Gastrocnemius medialis (tissue), 4 donors: ENCODE results near the gene ELMO2. TPM values are rescaled to one million over a fixed set of nuclear protein-coding genes. Genes with fewer than 3 reads are reported as not detected.
A peak's percentile ranks its signal among the peaks of the same experiment; 100 is the strongest.

Experiments
- ATAC-seq, 2 donors: fragments of 150-250 bp; one replicate each; pipeline ENCODE4 v1.9.1; 2016
- DNase-seq, 2 donors: peaks; one replicate each; pipeline ENCODE4 v3.0.0-alpha.2; 2019
- H3K27ac ChIP-seq, 4 donors: fragments of 200-600 bp; sonication (generic); 1 replicate in 1 of 4; 2 replicates in 3 of 4; pipeline ENCODE4 v1.5.1; 2016 to 2018; ENCODE audit warnings: mild to moderate bottlenecking in 2 of 4, moderate library complexity in 1 of 4
- H3K27me3 ChIP-seq, 3 donors: fragments of 200-600 bp; sonication (generic) in 2 of 3; 1 replicate in 1 of 3; 2 replicates in 2 of 3; pipeline versions ENCODE4 v1.5.1 to v1.6.0; 2016 to 2019; ENCODE audit warnings: mild to moderate bottlenecking in 1 of 3, moderate library complexity in 1 of 3
- H3K36me3 ChIP-seq, 2 donors: fragments of 200-600 bp; sonication (generic) in 1 of 2; one replicate each; pipeline ENCODE4 v1.5.1; 2017 to 2018
- H3K4me1 ChIP-seq, 2 donors: fragments of 200-600 bp; sonication (generic) in 1 of 2; one replicate each; pipeline ENCODE4 v1.5.1; 2016 to 2017; ENCODE audit warnings: mild to moderate bottlenecking in 2 of 2
- H3K4me3 ChIP-seq, 4 donors: fragments of 200-600 bp; sonication (generic) in 3 of 4; 1 replicate in 1 of 4; 2 replicates in 3 of 4; pipeline ENCODE4 v1.5.1; 2016 to 2019; ENCODE audit warnings: mild to moderate bottlenecking in 2 of 4
- H3K9me3 ChIP-seq, 3 donors: fragments of 200-600 bp; sonication (generic) in 2 of 3; 1 replicate in 1 of 3; 2 replicates in 2 of 3; pipeline ENCODE4 v1.5.1; 2016 to 2019
- CTCF ChIP-seq, 5 experiments: fragments of 450-650 bp in 3 of 5; fragments of 200-600 bp in 2 of 5; sonication (generic) in 2 of 5; IDR thresholded peaks in 4 of 5; conservative IDR thresholded peaks in 1 of 5; 1 replicate in 4 of 5; 2 replicates in 1 of 5; pipeline ENCODE4 v1.5.1; 2016 to 2019; ENCODE audit warnings: antibody characterized with exemption in 5 of 5, mild to moderate bottlenecking in 3 of 5, moderate library complexity in 3 of 5
- POLR2A ChIP-seq, 2 donors: fragments of 450-650 bp; IDR thresholded peaks; one replicate each; pipeline ENCODE4 v1.6.1; 2017; ENCODE audit warnings: antibody characterized with exemption in 2 of 2, mild to moderate bottlenecking in 2 of 2, moderate library complexity in 2 of 2
- in situ Hi-C, 4 donors: fragments of 200-750 bp; cut with MboI; loops; one replicate each; pipeline versions ENCODE4 v1.15.0 to v1.8.0; 2017; ENCODE audit warnings: low sequenced_read_pairs in 4 of 4
- intact Hi-C: fragments of 100-400 bp; cut with DNase I; formaldehyde crosslinking; loops from one replicate; pipeline ENCODE4 v1.15.1; 2023; ENCODE audit warnings: low total_unique reads
- total RNA-seq, 4 donors: library from RNA; depleted of rRNA; stranded (reverse); fragments of >200 nt; gene quantifications; one replicate each; pipeline versions ENCODE4 v1.1.0 to v1.2.3, GENCODE V29; 2016

ELMO2 gene
- total RNA-seq, 4 donors from 2014 or later, result 47.6 to 67.5 (median 53.6) TPM

GRCh38 chr20:46396052-46396740 lies 10.2 kb downstream of the ELMO2 start:
- intact Hi-C loops (no loop called here), in situ Hi-C loops (no loop called here)
- Histone ChIP-seq H3K4me3 (no peak overlapping the region), H3K4me1 (peaks cover 26 to 27% of the 10 kb centered on the region in 2 donors), H3K36me3 (peaks cover 0 to 60% of the 10 kb centered on the region in 2 donors), H3K27me3 (no peaks in the 10 kb centered on the region), H3K27ac (no peak overlapping the region), H3K9me3 (no peaks in the 10 kb centered on the region)
- TF ChIP-seq POLR2A (IDR thresholded peaks at IDR 0.05) (no peak), CTCF (IDR thresholded peaks at IDR 0.05 in 4 of 5, conservative IDR thresholded peaks at IDR 0.05 in 1 of 5) (no peak)
- DNase-seq (no peak), ATAC-seq (no peak)

- no peaks in the 10 kb centered on the region for H3K9me3 ChIP-seq
- TF ChIP-seq CTCF (IDR thresholded peaks at IDR 0.05 in 4 of 5, conservative IDR thresholded peaks at IDR 0.05 in 1 of 5), result no peak
- TF ChIP-seq POLR2A (IDR thresholded peaks at IDR 0.05), result no peak
- no peak overlapping the region for H3K27ac ChIP-seq
- peaks cover 0 to 71% of the 10 kb centered on the region in 2 donors for H3K36me3 ChIP-seq
- in situ Hi-C loops, result no loop called here
- intact Hi-C loops, result no loop called here
- no peak for ATAC-seq
- peaks cover 15 to 16% of the 10 kb centered on the region in 2 donors for H3K4me1 ChIP-seq
- DNase-seq, result no peak
- no peaks in the 10 kb centered on the region for H3K27me3 ChIP-seq
- H3K4me3 ChIP-seq, result no peak overlapping the region
Measured at GRCh38 chr20:46394872-46395760, 11.3 kb downstream of the ELMO2 start.

GRCh38 chr20:46393967-46394366 lies 12.4 kb downstream of the ELMO2 start:
- Histone ChIP-seq H3K27ac (no peak overlapping the region), H3K36me3 (peaks cover 0 to 81% of the 10 kb centered on the region in 2 donors), H3K9me3 (no peaks in the 10 kb centered on the region), H3K4me1 (peaks cover 4 to 5% of the 10 kb centered on the region in 2 donors), H3K4me3 (no peak overlapping the region), H3K27me3 (no peaks in the 10 kb centered on the region)
- in situ Hi-C loops, result no loop called here
- no peak for ATAC-seq
- TF ChIP-seq POLR2A (IDR thresholded peaks at IDR 0.05) (no peak), CTCF (IDR thresholded peaks at IDR 0.05 in 4 of 5, conservative IDR thresholded peaks at IDR 0.05 in 1 of 5) (no peak)
- DNase-seq, result no peak
- intact Hi-C loops, result no loop called here

DNA sequence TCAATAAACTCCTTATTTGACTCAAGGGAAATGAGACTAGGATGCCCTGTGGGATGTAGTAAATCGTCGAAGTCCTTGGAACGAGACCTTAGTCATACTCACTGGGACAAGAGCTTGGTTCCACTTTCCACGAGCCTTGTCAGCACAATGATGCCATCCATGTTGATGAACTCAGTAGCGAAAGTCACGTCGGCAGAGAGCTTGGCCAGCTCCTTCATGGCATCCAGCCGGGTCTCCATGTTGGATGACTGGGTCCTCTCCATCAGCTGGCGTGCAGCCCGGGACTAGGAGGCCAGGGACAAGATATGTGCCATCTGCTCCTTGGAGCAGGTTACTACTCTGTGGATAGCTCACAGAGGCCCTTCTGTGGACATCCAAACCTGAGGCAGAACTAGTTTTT lies 17.5 kb downstream of the ELMO2 start:
- intact Hi-C loops (no loop called here), in situ Hi-C loops (no loop called here)
- Histone ChIP-seq H3K9me3 (no peaks in the 10 kb centered on the region), H3K36me3 (peaks cover 0 to 99% of the 10 kb centered on the region in 2 donors), H3K27ac (peak overlapping the region in 2 of 4 donors; percentile 28 to 33), H3K4me3 (no peak overlapping the region), H3K27me3 (no peaks in the 10 kb centered on the region), H3K4me1 (no peaks in the 10 kb centered on the region)
- ATAC-seq (peak; percentile 66 to 75), DNase-seq (peak; percentile 24 to 69)
- TF ChIP-seq POLR2A (IDR thresholded peaks at IDR 0.05) (no peak), CTCF (IDR thresholded peaks at IDR 0.05 in 4 of 5, conservative IDR thresholded peaks at IDR 0.05 in 1 of 5) (no peak)
